ENCODE results near the gene SHISAL2B.

- TF ChIP-seq POLR2A (IDR thresholded peaks at IDR 0.05; ENCODE audit: low read depth, low read length) = no peak
- TF ChIP-seq POLR2AphosphoS5 (IDR thresholded peaks at IDR 0.05; ENCODE audit: low read depth, low read length) = no peak
- no peak for TF ChIP-seq TAF1 (IDR thresholded peaks at IDR 0.05; ENCODE audit: low read depth, low read length)
- TF ChIP-seq POU2F2 (IDR thresholded peaks at IDR 0.05; ENCODE audit: low read depth, low read length) = no peak
- no peak for TF ChIP-seq PAX5 (IDR thresholded peaks at IDR 0.05; ENCODE audit: insufficient read depth, low read length, severe bottlenecking)
- TF ChIP-seq SPI1 (IDR thresholded peaks at IDR 0.05; ENCODE audit: low read depth, low read length) = no peak
Observed at GRCh38 chr5:64688965-64689364, 1.3 kb upstream of the SHISAL2B start.
